D721Med (cell line): Measurements from ENCODE around the gene FAM89B.

ENCODE experiments used
- DNase-seq: peaks from one replicate; pipeline ENCODE4 v3.0.0; 2011; ENCODE audit warnings: low spot score; ENCODE audit not compliant: insufficient read length
- FAIRE-seq: peaks from 2 replicates; lab custom pipeline; 2011; peaks lifted over from hg19 to GRCh38; lab: Jason Lieb, UNC
- CTCF ChIP-seq: IDR thresholded peaks from 2 replicates; pipeline ENCODE4 v1.5.1; 2012; ENCODE audit warnings: mild to moderate bottlenecking, control low read depth; ENCODE audit not compliant: insufficient read depth; ENCODE audit errors: missing control alignments

The FAM89B gene

DNA sequence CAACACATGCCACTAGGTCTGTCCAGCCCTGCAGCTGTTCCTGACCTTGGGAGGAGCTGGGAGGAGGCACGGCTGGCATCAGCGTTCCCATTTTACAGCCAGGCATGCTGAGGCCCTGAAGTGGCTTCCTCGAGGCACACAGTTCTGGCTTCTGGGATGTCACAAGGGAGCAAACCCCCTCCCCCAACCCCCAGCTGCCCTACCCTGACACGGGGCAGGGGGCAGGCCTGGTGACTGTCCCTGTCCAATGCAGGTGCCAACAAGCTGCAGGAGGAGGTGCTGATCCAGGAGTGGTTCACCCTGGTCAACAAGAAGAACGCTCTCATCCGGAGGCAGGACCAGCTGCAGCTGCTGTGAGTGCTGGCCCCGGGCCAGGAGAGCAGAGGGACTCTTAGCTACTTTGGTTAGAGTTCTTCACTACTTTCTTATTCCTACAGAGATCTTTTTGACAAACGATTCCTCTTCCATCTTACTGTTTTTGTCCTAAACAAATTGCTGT lies 18.0 kb downstream of the FAM89B start:
- DNase-seq (no peak), FAIRE-seq (no peak)
- TF ChIP-seq CTCF: no peak

DNA sequence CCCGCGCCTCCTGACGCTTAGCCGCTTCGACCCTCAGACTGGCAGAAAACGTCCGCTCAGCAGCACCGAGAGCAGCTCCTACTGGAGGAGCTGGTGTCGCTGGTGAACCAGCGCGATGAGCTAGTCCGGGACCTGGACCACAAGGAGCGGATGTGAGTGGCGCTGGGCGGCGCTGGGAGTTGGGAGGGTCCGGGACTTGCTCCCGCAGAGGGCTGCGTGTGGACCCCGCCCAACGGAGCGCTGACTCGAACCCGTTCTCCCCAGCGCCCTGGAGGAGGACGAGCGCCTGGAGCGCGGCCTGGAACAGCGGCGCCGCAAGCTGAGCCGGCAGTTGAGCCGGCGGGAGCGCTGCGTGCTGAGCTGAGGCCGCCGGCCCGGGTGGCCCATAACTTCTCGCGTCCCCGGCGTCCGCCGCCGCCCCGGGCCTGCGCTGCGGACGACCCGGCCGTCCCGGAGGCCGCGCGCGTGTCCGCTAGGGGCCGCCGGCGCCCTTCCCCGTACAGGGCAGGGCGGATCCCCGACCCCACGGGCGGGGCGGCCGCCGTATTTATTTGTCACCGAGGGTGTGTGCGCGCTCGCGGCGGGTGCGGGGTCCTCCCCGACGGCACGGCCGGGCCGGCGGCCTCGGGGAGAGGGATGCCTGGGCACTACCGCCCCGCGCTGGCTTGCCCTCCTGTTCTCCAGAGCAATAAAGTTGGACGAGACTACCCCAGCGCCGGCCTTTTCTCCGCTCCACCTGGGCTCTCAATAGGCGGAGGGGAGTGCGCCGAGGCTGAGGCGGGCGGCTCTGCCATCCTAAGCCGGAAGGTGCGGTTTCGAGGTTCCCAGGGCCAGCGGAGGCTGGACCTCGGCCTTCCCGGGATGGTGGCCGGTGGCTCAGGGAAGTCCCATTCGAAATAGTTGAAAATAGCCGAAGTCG lies 19.9 kb downstream of the FAM89B start:
- no peak for TF ChIP-seq CTCF
- FAIRE-seq: no peak

DNA sequence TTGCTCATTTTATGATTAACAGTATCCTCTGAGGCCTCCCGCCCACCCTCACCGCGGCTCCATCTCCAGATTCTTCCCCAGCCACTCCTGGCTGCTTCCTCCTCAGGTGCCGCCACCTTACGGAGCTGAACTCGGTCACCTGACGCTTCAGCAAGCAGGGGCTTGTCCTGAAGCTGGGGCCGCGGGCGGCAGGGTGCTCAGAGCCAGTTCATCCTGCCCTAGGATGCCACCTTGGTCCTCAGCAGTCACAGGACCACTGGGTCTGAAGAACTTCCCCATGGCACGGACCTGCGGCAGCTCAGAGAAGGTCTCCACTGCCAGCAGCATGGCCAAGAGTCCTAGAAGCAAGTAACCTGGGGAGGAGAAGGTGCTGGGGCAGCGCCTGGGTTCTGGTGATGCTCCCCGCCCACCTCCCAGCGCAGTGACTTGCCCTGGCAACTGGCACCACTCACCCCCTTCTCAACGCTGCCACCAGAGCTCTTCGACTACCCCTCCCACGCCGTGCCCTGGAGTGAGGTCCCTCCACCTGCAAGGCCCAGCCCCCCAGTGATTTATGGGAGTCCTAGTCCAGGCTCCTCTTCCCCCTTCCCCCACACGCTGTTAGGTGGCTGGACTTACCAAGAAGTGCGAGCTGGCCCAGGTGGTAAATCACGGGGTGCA lies 20.6 kb downstream of the FAM89B start:
- FAIRE-seq: no peak

More for the DNA sequence above, 19.9 kb downstream of the FAM89B start:
- no peak for DNase-seq

GRCh38 chr11:65593518-65594414 lies 21.4 kb downstream of the FAM89B start:
- DNase-seq: peak; percentile 64
- FAIRE-seq: no peak

More for the DNA sequence above, 20.6 kb downstream of the FAM89B start:
- TF ChIP-seq CTCF: no peak
- DNase-seq: no peak

DNA sequence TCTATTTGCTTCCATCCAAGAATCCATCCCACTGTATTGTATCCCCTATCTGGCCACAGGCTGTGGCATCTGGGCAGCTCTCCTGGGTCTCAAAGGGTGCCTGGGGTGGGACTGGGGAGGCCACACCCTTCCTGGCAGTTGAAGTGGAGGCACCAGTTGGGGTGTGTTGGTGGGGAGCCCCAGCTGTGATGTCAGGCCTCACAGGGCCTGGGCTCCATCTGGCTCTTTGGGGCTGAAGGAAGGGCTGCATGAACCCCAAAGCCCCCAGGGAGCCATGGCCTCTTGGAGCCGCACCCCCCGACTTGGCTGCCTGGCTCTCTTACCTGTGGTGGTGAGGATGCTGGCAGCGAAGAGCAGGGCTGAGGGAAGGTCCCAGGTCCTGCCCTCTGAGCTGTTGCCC lies 22.8 kb downstream of the FAM89B start:
- no peak for FAIRE-seq
- no peak for DNase-seq
- no peak for TF ChIP-seq CTCF

More at GRCh38 chr11:65593518-65594414, 21.4 kb downstream of the FAM89B start:
- peak; percentile 62 for TF ChIP-seq CTCF

DNA sequence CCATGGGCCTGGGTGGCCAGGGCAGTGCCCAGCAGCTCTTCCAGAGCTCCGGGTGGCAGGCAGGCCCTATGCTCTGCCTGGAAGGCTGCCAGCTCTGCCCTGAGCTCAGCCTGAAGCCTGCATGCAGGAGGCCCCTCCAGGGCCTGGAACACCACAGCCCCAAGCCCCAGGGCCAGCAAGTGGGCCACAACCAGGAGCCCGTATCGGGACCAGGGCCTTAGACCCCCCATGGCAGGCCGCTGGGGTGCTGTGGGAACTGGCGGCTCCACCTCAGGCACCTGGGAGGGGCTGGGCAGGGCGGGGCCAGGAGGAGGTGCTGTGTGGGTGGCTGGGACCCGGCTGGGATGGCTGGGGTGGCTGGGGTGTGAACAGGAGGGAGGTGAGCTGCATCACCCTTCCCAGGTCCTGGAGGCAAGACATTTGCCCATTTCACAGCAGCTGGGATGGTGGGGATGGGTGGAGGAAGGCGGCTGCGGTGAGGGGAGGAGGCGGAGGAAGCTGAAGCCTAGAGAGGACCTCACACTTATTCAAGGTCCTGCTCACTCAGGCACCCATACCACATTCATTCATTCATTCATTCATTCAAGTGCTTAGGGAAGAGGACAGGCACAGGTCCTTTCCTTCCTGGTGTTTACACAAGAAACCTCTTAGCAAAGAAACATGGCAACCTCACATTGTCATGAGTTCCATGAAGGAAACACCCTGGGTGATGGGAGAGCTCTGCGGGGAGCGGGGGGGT lies 23.4 kb downstream of the FAM89B start, which contains the start of gene KCNK7:
TSS of gene KCNK7 (minus strand) at position 258 of the 739 bp plus-strand sequence. CDS start at position 230, 28 bp downstream.
- DNase-seq: no peak
- no peak for FAIRE-seq
- TF ChIP-seq CTCF: no peak
